Activated naive CD4-positive, alpha-beta T cell treated with anti-CD3 and anti-CD28 coated beads, Interleukin-2, amount 50 U/mL, for 24 hours (primary cell): ENCODE data around the gene SLC2A1.
"Not testable (repeated sequence)": the region's sequence is repeated elsewhere in the genome, so short reads cannot be mapped to it uniquely, and the experiment has no call there.

Experiments used
- H3K27ac Mint-ChIP-seq: one replicate; pipeline ENCODE4 v1.8.0; 2021; ENCODE audit warnings: mild to moderate bottlenecking, mixed read lengths
- H3K27me3 Mint-ChIP-seq: one replicate; pipeline ENCODE4 v1.8.0; 2021; ENCODE audit warnings: mixed read lengths
- H3K36me3 Mint-ChIP-seq: one replicate; pipeline ENCODE4 v1.8.0; 2021; ENCODE audit warnings: mixed read lengths
- H3K4me1 Mint-ChIP-seq: one replicate; pipeline ENCODE4 v1.8.0; 2021; ENCODE audit warnings: mixed read lengths
- H3K4me3 Mint-ChIP-seq: one replicate; pipeline ENCODE4 v1.8.0; 2021; ENCODE audit warnings: mild to moderate bottlenecking, mixed read lengths
- H3K9me3 Mint-ChIP-seq: one replicate; pipeline ENCODE4 v1.8.0; 2021; ENCODE audit warnings: mixed read lengths

Gene SLC2A1

GRCh38 chr1:42922687-42923366 is 35.8 kb downstream of the SLC2A1 start:
- peaks cover 34% of the 10 kb centered on the region for H3K4me1 Mint-ChIP-seq
- H3K27ac Mint-ChIP-seq = peak overlapping the region; percentile 97
- no peaks in the 10 kb centered on the region for H3K9me3 Mint-ChIP-seq
- peak overlapping the region; percentile 89 for H3K4me3 Mint-ChIP-seq
- peaks cover 2% of the 10 kb centered on the region for H3K36me3 Mint-ChIP-seq
- no peaks in the 10 kb centered on the region for H3K27me3 Mint-ChIP-seq

GRCh38 chr1:42921769-42922168 is 36.9 kb downstream of the SLC2A1 start:
- H3K27me3 Mint-ChIP-seq = no peaks in the 10 kb centered on the region
- no peaks in the 10 kb centered on the region for H3K9me3 Mint-ChIP-seq
- peaks cover 31% of the 10 kb centered on the region for H3K4me1 Mint-ChIP-seq
- peaks cover 2% of the 10 kb centered on the region for H3K36me3 Mint-ChIP-seq
- no peak overlapping the region for H3K4me3 Mint-ChIP-seq
- H3K27ac Mint-ChIP-seq = no peak overlapping the region

- H3K4me3 Mint-ChIP-seq, H3K27ac Mint-ChIP-seq, H3K36me3 Mint-ChIP-seq, H3K27me3 Mint-ChIP-seq, H3K9me3 Mint-ChIP-seq: not testable (repeated sequence)
- H3K4me1 Mint-ChIP-seq = peaks cover 18% of the 10 kb centered on the region
These were observed 39.0 kb downstream of the SLC2A1 start for GRCh38 chr1:42919651-42920050.

GRCh38 chr1:42917241-42917495 is 41.5 kb downstream of the SLC2A1 start:
- Mint-ChIP-seq H3K4me3 (no peak overlapping the region), H3K36me3 (no peaks in the 10 kb centered on the region), H3K27me3 (no peaks in the 10 kb centered on the region), H3K9me3 (no peaks in the 10 kb centered on the region), H3K27ac (no peak overlapping the region), H3K4me1 (no peaks in the 10 kb centered on the region)

GRCh38 chr1:42915456-42915855 is 43.2 kb downstream of the SLC2A1 start:
- no peaks in the 10 kb centered on the region for H3K36me3 Mint-ChIP-seq
- H3K27ac Mint-ChIP-seq = no peak overlapping the region
- H3K9me3 Mint-ChIP-seq = no peaks in the 10 kb centered on the region
- H3K4me1 Mint-ChIP-seq = no peaks in the 10 kb centered on the region
- no peaks in the 10 kb centered on the region for H3K27me3 Mint-ChIP-seq
- H3K4me3 Mint-ChIP-seq = no peak overlapping the region

DNA sequence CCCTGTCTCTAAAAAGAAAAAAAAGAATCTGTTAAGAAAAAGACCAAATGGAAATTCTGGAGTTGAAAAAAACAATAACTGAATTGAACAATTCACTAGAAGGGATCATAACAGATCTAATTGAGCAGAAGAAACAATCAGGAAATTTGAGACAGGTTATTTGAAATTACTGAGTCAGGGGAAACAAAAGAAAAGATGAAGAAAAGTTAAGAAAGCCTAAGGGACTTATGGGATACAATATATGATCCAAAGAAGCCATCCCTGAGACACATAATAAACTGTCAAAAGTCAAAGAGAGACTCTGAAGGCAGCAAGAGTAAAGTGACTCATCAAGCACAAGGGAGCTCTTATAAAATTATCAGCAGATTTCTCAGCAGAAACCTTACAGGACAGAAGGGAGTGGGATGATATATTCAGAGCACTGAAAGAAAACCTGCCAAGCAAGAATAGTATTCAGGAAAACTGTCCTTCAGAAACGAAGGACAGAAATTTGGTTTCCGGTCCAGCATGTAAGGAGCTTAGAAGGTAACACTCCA is 44.5 kb downstream of the SLC2A1 start:
- Mint-ChIP-seq H3K36me3 (no peaks in the 10 kb centered on the region), H3K4me3 (no peak overlapping the region), H3K4me1 (no peaks in the 10 kb centered on the region), H3K27me3 (no peaks in the 10 kb centered on the region), H3K27ac (no peak overlapping the region), H3K9me3 (no peaks in the 10 kb centered on the region)

DNA sequence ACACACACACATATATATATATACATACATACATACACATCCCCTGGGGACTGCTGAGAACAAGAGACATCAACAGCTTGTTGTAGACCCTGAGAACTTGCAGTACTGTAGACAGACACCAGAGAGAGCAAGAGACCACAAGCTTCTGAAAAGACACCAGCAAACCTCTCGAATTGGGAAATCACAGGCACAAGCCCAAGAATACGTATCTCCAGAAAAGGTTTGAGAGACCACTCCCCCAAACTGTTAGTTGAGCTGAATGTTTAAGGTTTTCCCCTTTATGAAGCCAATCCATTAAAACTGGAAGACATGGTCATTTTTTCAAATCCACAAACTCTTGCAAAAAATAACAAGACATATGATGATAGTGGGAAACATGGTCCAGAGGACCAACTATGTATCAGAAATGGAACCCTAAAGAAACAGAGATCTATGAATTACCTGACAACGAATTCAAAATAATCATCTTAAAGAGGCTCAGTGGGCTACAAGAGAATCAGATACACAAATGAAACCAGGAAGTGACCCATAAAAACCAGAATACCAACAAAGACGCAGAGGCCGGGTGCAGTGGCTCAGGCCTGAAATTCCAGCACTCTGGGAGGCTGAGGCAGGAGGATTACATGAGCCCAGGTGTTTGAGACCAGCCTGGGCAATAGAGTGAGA is 45.1 kb downstream of the SLC2A1 start:
- H3K36me3 Mint-ChIP-seq = no peaks in the 10 kb centered on the region
- H3K27ac Mint-ChIP-seq = no peak overlapping the region
- no peaks in the 10 kb centered on the region for H3K4me1 Mint-ChIP-seq
- no peak overlapping the region for H3K4me3 Mint-ChIP-seq
- H3K27me3 Mint-ChIP-seq = no peaks in the 10 kb centered on the region
- no peaks in the 10 kb centered on the region for H3K9me3 Mint-ChIP-seq

DNA sequence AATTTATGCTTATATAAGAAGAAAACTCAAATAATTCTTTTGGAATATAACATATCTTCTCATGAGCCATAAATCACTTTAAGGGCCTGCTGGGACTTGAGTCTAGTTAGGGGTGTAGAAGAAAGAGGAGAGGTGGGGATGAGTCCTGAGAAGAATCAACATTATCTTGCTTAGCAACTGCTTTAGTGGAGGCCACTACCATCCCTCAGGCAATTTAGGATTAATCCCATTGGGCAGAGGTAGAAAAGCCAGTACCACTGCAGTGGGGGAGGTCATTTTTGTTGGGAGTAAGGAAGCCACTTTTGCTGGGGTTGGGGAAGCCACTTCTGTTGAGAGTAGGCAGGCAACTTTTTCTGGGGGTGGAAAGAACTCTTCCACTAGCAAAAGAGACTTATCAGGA is 47.7 kb downstream of the SLC2A1 start:
- Mint-ChIP-seq H3K36me3 (no peaks in the 10 kb centered on the region), H3K9me3 (no peaks in the 10 kb centered on the region), H3K4me3 (no peak overlapping the region), H3K27ac (no peak overlapping the region), H3K27me3 (no peaks in the 10 kb centered on the region), H3K4me1 (no peaks in the 10 kb centered on the region)

GRCh38 chr1:42908046-42908445 is 50.6 kb downstream of the SLC2A1 start:
- no peak overlapping the region for H3K4me3 Mint-ChIP-seq
- H3K27ac Mint-ChIP-seq = no peak overlapping the region
- H3K36me3 Mint-ChIP-seq = no peaks in the 10 kb centered on the region
- H3K9me3 Mint-ChIP-seq = no peaks in the 10 kb centered on the region
- no peaks in the 10 kb centered on the region for H3K27me3 Mint-ChIP-seq
- H3K4me1 Mint-ChIP-seq = no peaks in the 10 kb centered on the region

GRCh38 chr1:42904434-42904833 is 54.2 kb downstream of the SLC2A1 start:
- no peak overlapping the region for H3K4me3 Mint-ChIP-seq
- no peaks in the 10 kb centered on the region for H3K9me3 Mint-ChIP-seq
- H3K4me1 Mint-ChIP-seq = no peaks in the 10 kb centered on the region
- H3K27me3 Mint-ChIP-seq = peaks cover 2% of the 10 kb centered on the region
- no peak overlapping the region for H3K27ac Mint-ChIP-seq
- H3K36me3 Mint-ChIP-seq = no peaks in the 10 kb centered on the region

GRCh38 chr1:42899960-42900359 is 58.7 kb downstream of the SLC2A1 start:
- H3K9me3 Mint-ChIP-seq = peaks cover 20% of the 10 kb centered on the region
- H3K36me3 Mint-ChIP-seq, H3K27ac Mint-ChIP-seq, H3K4me1 Mint-ChIP-seq, H3K4me3 Mint-ChIP-seq: not testable (repeated sequence)
- H3K27me3 Mint-ChIP-seq = peaks cover 11% of the 10 kb centered on the region

DNA sequence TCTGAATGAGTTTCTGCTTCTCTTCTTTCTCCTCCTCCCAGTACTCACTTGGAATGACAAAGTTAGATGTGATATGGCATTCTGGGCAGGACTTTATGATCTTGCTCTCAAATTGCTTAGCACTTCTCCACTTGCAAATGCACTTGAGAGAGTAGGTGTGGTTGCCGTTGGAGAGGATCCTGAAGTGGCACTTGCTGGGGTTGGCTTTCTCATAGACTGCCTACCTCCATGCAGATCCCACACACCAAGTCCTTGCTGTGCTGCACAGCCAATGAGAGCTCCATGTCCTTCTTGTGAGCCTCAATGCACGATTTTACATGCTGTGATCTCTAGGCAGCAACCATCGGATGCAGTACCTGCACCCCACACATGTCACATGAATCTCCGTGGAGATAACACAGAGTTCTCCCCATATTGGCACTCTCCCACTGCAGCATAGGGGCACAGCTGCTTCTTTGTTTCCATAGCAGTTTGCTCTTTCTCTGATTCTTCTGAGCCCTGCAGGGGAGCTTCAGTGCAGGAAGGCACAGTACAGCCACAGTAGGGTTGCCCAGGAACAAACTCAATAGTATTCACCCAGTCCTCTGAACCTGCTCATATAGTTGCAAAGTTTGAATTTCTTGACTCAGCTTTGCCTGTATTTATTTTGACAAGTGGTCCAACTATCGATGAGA is 67.1 kb downstream of the SLC2A1 start:
- no peaks in the 10 kb centered on the region for H3K36me3 Mint-ChIP-seq
- H3K9me3 Mint-ChIP-seq = peaks cover 10% of the 10 kb centered on the region
- no peak overlapping the region for H3K4me3 Mint-ChIP-seq
- H3K27me3 Mint-ChIP-seq = no peaks in the 10 kb centered on the region
- H3K4me1 Mint-ChIP-seq = no peaks in the 10 kb centered on the region
- H3K27ac Mint-ChIP-seq = no peak overlapping the region

DNA sequence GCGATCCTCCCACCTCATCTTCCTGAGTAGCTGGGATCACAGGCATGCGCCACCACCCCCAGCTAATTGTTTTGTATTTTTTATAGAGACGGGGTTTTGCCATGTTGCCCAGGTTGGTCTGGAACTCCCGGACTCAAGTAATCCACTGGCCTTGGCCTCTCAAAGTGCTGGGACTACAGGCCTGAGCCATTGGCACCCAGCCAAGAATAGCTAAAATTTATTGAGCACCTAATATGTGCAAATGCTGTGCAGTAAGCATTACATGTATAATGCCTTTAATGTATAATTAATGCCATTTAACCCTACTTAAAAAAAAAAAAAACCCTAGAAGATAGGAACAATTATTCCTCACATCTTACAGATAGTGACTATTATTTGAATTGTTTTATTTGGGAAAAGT is 69.4 kb downstream of the SLC2A1 start:
- H3K27ac Mint-ChIP-seq = no peak overlapping the region

DNA sequence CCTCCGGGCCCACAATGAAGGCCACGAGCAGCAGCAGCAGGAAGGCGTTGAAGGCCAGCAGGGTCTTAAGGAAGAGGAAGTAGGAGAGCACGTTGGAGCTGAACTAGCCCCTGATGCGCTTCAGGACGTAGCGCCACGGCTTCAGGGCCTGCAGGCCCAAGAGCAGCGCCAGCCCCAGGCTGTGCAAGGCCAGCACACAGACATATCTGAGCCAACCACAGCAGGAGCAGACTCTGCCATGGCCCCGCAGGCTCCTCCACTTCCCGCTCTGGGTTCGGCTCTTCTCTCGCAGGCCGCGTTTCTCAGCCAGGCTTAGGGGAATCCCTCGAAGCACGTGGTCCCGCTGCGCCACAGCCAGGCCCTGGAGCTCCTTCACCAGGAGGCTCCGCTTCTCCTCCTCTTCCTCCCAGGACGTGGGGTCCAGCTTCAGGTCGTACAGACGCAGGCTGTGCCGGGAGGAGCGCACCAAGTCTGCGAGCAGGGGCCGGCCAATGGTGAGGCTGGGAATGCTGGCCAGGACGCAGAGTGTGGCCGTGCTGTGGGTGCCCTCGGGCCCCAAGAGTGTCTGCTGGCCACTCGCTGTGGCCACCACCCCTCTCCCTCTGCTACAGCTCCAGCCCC is 70.5 kb downstream of the SLC2A1 start:
- no peaks in the 10 kb centered on the region for H3K4me1 Mint-ChIP-seq
- no peak overlapping the region for H3K27ac Mint-ChIP-seq
- no peaks in the 10 kb centered on the region for H3K36me3 Mint-ChIP-seq
- H3K4me3 Mint-ChIP-seq = no peak overlapping the region
- no peaks in the 10 kb centered on the region for H3K9me3 Mint-ChIP-seq
- no peaks in the 10 kb centered on the region for H3K27me3 Mint-ChIP-seq

More for the DNA sequence above, 69.4 kb downstream of the SLC2A1 start:
- Mint-ChIP-seq H3K4me1 (no peaks in the 10 kb centered on the region), H3K27me3 (no peaks in the 10 kb centered on the region), H3K4me3 (no peak overlapping the region), H3K36me3 (no peaks in the 10 kb centered on the region), H3K9me3 (no peaks in the 10 kb centered on the region)

DNA sequence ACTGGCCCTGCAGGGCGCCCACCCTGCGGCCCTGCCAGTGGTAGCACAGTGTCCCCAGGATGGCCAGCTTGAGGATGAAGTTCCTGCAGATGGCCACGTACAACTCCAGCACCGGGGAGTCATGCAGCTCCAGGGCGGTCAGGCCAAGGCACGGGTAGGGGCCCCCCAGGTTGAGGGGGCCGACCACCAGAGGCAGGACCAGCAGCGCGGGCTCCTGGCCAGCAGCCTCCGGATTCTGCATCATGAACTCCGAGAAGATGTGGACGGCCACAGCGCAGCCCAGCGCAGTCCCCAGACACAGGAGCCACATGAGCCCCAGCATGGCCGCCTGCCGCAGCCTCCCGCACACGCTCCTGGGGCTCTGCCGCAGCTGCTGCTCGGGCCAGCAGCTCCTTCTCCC is 71.3 kb downstream of the SLC2A1 start:
- H3K27me3 Mint-ChIP-seq = no peaks in the 10 kb centered on the region
- H3K9me3 Mint-ChIP-seq = no peaks in the 10 kb centered on the region
- no peak overlapping the region for H3K27ac Mint-ChIP-seq
- no peak overlapping the region for H3K4me3 Mint-ChIP-seq
- H3K4me1 Mint-ChIP-seq = no peaks in the 10 kb centered on the region
- no peaks in the 10 kb centered on the region for H3K36me3 Mint-ChIP-seq

DNA sequence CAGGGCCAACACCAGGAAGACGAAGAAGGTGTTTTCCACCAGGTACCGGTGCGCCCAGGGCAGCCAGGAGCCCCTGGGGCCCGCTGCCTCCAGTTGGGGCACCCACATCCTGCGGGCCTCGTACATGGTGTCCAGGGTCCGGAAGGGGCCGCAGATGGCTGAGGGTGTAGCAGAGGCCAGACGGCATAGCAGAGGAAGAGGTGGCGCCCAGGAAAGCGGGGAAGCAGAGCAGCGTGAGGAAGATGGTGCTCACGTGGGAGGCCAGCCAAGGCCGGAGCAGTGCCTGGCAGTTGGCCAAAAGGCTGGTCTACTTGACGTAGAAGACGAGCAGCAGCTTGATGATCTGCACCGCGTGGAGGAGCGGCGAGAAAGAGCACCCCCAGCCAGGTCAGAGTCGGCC is 71.9 kb downstream of the SLC2A1 start:
- H3K36me3 Mint-ChIP-seq = no peaks in the 10 kb centered on the region
- H3K9me3 Mint-ChIP-seq = no peaks in the 10 kb centered on the region
- H3K27me3 Mint-ChIP-seq = no peaks in the 10 kb centered on the region
- no peaks in the 10 kb centered on the region for H3K4me1 Mint-ChIP-seq
- H3K27ac Mint-ChIP-seq = no peak overlapping the region
- H3K4me3 Mint-ChIP-seq = no peak overlapping the region
